NOMO-1 treated with DMSO at 0.1 percent for 48 hours (cell line): ENCODE results near the gene AGRN.
A peak's percentile ranks its signal among the peaks of the same experiment; 100 is the strongest.
"Not testable (repeated sequence)": the region's sequence is repeated elsewhere in the genome, so short reads cannot be mapped to it uniquely, and the experiment has no call there.

Experiments
- DNase-seq: peaks from one replicate; lab custom pipeline; 2025; ENCODE audit not compliant: unreplicated experiment; lab: John Stamatoyannopoulos, UW

AGRN gene

GRCh38 chr1:1000357-1001056 lies 19.4 kb upstream of the AGRN start:
- DNase-seq = no peak

- DNase-seq = no peak
Measured at GRCh38 chr1:1001057-1001783, 18.7 kb upstream of the AGRN start.

GRCh38 chr1:1003618-1004419 lies 16.1 kb upstream of the AGRN start:
- DNase-seq = no peak

GRCh38 chr1:1004420-1004779 lies 15.5 kb upstream of the AGRN start:
- no peak for DNase-seq

- no peak for DNase-seq
Measured at GRCh38 chr1:1004780-1005697, 14.9 kb upstream of the AGRN start.

GRCh38 chr1:1005774-1006304 lies 14.1 kb upstream of the AGRN start:
- no peak for DNase-seq

- no peak for DNase-seq
Measured at GRCh38 chr1:1006305-1007159, 13.4 kb upstream of the AGRN start.

GRCh38 chr1:1010131-1010530 lies 9.8 kb upstream of the AGRN start:
- DNase-seq = not testable (repeated sequence)

- no peak for DNase-seq
Measured at GRCh38 chr1:1011396-1011949, 8.4 kb upstream of the AGRN start.

GRCh38 chr1:1012736-1013104 lies 7.2 kb upstream of the AGRN start:
- DNase-seq = not testable (repeated sequence)

GRCh38 chr1:1013105-1013921 lies 6.6 kb upstream of the AGRN start, which contains the start of gene ISG15:
ISG15 (plus strand) TSS chr1:1013497; CDS start chr1:1013574, 77 bp downstream.
- peak; percentile 85 for DNase-seq

- no peak for DNase-seq
Measured at GRCh38 chr1:1013922-1014648, 5.8 kb upstream of the AGRN start.

- DNase-seq = no peak
Measured at GRCh38 chr1:1014799-1015681, 4.9 kb upstream of the AGRN start.

GRCh38 chr1:1017397-1018320 lies 2.3 kb upstream of the AGRN start:
- not testable (repeated sequence) for DNase-seq

GRCh38 chr1:1018321-1018685 lies 1.6 kb upstream of the AGRN start:
- not testable (repeated sequence) for DNase-seq
